GM21390 (cell line): Measurements from ENCODE around the gene MYO7B.

Source experiments
- ATAC-seq: cut with Tn5 transposase; IDR thresholded peaks from one replicate; pipeline ENCODE4 v1.9.1; 2021; ENCODE audit not compliant: unreplicated experiment

Gene MYO7B

GRCh38 chr2:127634626-127635379 is 99.3 kb downstream of the MYO7B start:
- no peak for ATAC-seq

DNA sequence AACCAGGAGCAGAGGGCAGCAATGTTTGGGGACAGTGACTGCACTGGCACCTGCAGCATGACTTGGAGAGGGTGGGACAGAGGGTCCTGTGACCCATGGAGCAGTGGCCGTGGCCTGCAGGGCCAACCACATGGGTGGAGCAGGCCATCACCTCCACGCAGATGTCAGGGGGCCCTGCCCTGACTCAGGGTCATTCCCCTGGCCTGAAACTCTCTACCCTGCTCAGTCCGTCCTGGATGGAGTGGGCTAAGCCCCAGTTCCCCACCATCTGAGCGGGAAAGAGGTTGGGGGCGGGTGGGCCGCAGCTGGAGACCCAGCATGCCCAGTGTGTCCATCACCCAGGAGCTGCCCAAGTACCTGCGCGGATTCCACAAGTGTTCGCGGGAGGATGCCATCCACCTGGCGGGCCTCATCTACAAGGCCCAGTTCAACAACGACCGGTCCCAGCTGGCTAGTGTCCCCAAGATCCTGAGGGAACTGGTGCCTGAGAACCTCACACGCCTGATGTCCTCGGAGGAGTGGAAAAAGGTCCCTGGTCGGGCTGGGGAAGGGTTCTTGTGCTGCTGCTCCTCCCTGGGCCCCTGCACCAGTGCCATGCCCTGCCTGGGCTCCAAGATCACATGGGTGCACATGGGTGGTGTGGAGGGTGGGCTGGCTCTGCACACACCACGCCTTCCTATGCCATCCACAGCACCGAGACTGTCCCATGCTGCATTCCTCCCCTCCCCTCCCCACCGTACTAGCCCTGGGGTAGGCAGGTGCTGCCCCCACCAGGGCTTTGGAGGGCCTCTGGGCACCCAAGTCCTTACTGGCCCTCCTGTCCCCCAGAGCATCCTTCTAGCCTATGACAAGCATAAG is 100.1 kb downstream of the MYO7B start:
- ATAC-seq, result no peak

- no peak for ATAC-seq
Observed at GRCh38 chr2:127636248-127637235, 101.1 kb downstream of the MYO7B start.

DNA sequence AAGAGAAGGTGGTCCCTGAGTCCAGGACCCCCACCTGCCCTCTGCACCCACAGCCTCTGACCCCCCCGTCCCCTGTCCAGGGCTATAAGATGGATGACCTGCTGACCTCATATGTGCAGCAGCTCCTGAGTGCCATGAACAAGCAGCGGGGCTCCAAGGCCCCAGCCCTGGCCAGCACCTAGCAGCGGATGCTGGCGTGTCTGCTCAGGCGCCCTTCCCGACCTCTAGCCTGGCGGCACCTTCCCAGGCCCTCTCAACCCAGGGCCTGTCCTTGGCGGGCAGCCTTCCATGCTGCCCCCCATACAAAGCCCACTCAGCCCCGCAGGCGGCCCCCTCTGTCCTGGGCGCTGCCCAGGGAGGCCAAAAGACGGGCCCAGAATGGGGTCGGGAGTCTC is 101.8 kb downstream of the MYO7B start:
- no peak for ATAC-seq

- no peak for ATAC-seq
Observed at GRCh38 chr2:127637725-127638252, 102.3 kb downstream of the MYO7B start.

DNA sequence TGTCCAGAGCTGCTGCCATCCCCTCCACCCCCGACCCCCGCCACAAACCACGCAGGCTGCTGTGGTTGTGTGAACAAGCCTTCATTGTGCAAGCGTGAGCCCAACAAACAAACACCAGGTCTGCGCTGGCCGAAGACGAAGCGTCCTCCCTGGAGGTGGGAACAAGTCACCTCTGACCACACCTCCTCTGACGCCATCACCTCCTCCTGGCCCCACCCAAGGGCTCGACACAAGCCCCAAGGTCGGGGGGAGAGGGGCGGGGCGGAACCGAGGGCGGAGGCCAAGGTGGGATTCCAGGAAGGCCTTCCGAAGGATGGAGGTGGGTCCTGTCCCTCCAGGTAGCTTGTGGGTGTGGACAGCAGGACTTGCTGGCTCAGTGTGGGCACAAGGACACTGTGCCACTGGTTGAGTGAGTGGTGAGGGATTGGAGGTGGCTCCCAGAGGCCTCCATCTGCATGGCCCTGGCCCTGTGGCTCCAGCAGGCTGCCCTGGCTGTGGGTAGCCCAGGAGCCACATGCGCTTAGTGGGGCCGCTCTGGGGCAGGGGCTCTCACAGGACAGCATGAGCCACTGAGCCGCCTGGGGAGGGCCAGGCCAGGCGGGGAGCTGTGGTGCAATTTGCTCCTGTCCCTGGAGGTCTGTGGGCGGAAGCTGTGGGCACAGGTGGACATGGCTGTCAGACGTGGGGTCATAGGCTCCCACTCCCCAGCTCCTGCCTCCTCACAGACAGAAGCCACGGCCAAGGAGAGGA is 103.1 kb downstream of the MYO7B start:
- no peak for ATAC-seq

- no peak for ATAC-seq
Observed at GRCh38 chr2:127639111-127639474, 103.6 kb downstream of the MYO7B start.

- no peak for ATAC-seq
Observed at GRCh38 chr2:127640082-127641072, 104.9 kb downstream of the MYO7B start.

DNA sequence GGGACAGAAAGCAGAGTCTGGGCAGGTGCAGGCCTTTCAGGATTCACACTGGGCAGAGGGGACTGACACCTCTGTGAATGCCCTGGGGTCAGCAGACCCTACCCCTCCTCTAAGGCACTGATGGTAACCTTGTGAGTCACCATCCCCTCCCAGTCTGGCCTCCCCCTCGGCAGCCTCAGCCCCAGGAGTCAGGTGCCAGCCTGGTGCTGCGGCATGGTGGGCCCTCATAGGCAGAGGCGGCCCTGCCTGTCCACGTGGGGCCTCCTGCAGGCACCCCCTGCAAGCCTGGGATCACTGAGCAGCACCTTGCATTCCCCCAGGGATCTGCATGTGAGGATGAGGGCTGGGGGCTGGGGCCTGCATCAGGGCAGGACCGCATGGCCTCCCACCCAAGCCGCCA is 105.7 kb downstream of the MYO7B start:
- ATAC-seq, result no peak

- no peak for ATAC-seq
Observed at GRCh38 chr2:127641846-127642507, 106.5 kb downstream of the MYO7B start.

- ATAC-seq, result no peak
Observed at GRCh38 chr2:127642706-127643438, 107.4 kb downstream of the MYO7B start.

- no peak for ATAC-seq
Observed at GRCh38 chr2:127643439-127644065, 108.1 kb downstream of the MYO7B start.

- ATAC-seq, result no peak
Observed at GRCh38 chr2:127644066-127645025, 108.9 kb downstream of the MYO7B start.

GRCh38 chr2:127645026-127645394 is 109.5 kb downstream of the MYO7B start:
- ATAC-seq, result no peak

DNA sequence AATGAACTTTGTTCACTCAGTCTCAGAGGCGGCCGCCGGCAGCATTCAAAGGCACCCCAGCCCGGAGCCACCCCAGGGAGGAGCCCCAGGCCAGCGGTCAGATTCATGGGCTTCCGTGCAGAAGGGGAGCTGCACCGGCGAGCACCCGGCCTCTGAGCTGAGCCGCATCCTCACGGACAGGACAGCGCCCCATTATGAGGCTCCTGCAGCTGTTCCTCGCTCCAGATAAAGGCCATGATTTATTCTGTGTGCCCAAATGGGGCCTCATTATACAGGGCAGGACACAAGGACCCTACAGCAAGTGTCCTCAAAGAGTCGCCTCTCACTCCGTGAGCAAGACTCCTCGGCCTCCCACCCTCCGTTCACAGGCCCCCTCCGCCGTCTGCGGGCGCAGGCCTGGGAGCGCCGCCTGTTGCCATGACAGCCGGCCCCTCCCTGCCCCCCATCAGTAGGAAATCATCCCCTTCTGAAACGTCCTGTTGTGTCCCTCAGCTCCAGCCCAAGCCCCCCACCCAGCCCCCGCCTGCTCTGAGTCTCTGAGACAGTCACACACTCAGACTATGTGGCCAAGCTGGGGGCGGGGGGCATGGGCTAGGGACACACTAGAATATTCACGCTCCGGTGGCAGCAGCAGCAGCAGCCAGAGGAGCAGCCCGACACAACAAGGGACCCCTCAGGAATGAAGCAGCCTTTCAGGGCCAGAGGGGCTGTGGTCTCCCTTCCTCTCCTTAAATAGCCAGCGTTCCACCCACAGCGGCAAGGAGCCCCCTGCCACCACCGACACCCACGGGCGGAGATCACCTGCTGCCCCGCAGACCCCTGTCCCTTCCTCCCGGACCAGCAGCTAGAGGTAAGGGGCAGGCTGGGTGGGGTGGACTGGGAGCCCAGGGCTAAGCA is 110.2 kb downstream of the MYO7B start, which contains the start of gene GPR17:
GPR17 (plus strand) TSS at position 759 of the 897 bp plus-strand sequence. CDS start 4,583 bp downstream, outside the sequence.
- ATAC-seq, result no peak
